NCI-H82 treated with DMSO at 0.1 percent for 48 hours (cell line): ENCODE results near the gene PPTC7.
"Not testable (repeated sequence)": the region's sequence is repeated elsewhere in the genome, so short reads cannot be mapped to it uniquely, and the experiment has no call there.

Source experiments
- DNase-seq: peaks from one replicate; lab custom pipeline; 2025; ENCODE audit not compliant: unreplicated experiment; lab: John Stamatoyannopoulos, UW

Gene PPTC7

GRCh38 chr12:110587102-110587501, 4.0 kb upstream of the PPTC7 start:
- not testable (repeated sequence) for DNase-seq

- no peak for DNase-seq
Measured at GRCh38 chr12:110585231-110585799, 2.2 kb upstream of the PPTC7 start.

- DNase-seq, result no peak
Measured at GRCh38 chr12:110582276-110583136, 612 bp downstream of the PPTC7 start.

GRCh38 chr12:110581931-110582275, 1.2 kb downstream of the PPTC7 start:
- no peak for DNase-seq

- DNase-seq, result no peak
Measured at GRCh38 chr12:110579535-110580253, 3.4 kb downstream of the PPTC7 start.

GRCh38 chr12:110578694-110579534, 4.2 kb downstream of the PPTC7 start:
- no peak for DNase-seq

GRCh38 chr12:110577864-110578693, 5.0 kb downstream of the PPTC7 start:
- no peak for DNase-seq

GRCh38 chr12:110576504-110576903, 6.6 kb downstream of the PPTC7 start:
- DNase-seq, result no peak

- no peak for DNase-seq
Measured at GRCh38 chr12:110575326-110575725, 7.8 kb downstream of the PPTC7 start.

- not testable (repeated sequence) for DNase-seq
Measured at GRCh38 chr12:110574717-110575230, 8.3 kb downstream of the PPTC7 start.

- no peak for DNase-seq
Measured at GRCh38 chr12:110574044-110574443, 9.1 kb downstream of the PPTC7 start.

- not testable (repeated sequence) for DNase-seq
Measured at GRCh38 chr12:110570798-110571197, 12.3 kb downstream of the PPTC7 start.

GRCh38 chr12:110569838-110570237, 13.3 kb downstream of the PPTC7 start:
- DNase-seq, result not testable (repeated sequence)

GRCh38 chr12:110568752-110569151, 14.4 kb downstream of the PPTC7 start:
- DNase-seq, result no peak

GRCh38 chr12:110566993-110567392, 16.1 kb downstream of the PPTC7 start:
- no peak for DNase-seq

- DNase-seq, result no peak
Measured at GRCh38 chr12:110565894-110566871, 16.9 kb downstream of the PPTC7 start.

GRCh38 chr12:110564471-110564991, 18.6 kb downstream of the PPTC7 start:
- no peak for DNase-seq

- no peak for DNase-seq
Measured at GRCh38 chr12:110563702-110564470, 19.2 kb downstream of the PPTC7 start.
